NB4 (cell line): ENCODE results near the gene SLC16A11.
"Not testable (repeated sequence)": the region's sequence is repeated elsewhere in the genome, so short reads cannot be mapped to it uniquely, and the experiment has no call there.

Experiments used
- DNase-seq: peaks from one replicate; pipeline ENCODE4 v3.0.0; 2010; ENCODE audit warnings: low read depth
- H3K4me3 ChIP-seq: one replicate; pipeline ENCODE4 v1.5.1; 2011; ENCODE audit warnings: mild to moderate bottlenecking, low read depth, low read length, moderate library complexity
- MAX ChIP-seq: IDR thresholded peaks from 2 replicates; pipeline ENCODE4 v1.6.1; 2011; ENCODE audit warnings: low read depth, low read length
- MYC ChIP-seq: IDR thresholded peaks from 2 replicates; pipeline ENCODE4 v1.6.1; 2011; ENCODE audit warnings: low read depth, low read length
- POLR2A ChIP-seq: IDR thresholded peaks from 2 replicates; pipeline ENCODE4 v1.6.1; 2011; ENCODE audit warnings: mild to moderate bottlenecking; ENCODE audit not compliant: insufficient read length; ENCODE audit errors: extremely low read depth
- TF ChIP-seq, protein P1 (sequence below): IDR thresholded peaks from one replicate; pipeline ENCODE4 v1.5.1; 2012; ENCODE audit warnings: low read depth, low read length

Gene SLC16A11

GRCh38 chr17:7058831-7059447 lies 15.0 kb upstream of the SLC16A11 start:
- TF ChIP-seq MYC (no peak), MAX (no peak), POLR2A (no peak)
- TF ChIP-seq, protein P1, sequence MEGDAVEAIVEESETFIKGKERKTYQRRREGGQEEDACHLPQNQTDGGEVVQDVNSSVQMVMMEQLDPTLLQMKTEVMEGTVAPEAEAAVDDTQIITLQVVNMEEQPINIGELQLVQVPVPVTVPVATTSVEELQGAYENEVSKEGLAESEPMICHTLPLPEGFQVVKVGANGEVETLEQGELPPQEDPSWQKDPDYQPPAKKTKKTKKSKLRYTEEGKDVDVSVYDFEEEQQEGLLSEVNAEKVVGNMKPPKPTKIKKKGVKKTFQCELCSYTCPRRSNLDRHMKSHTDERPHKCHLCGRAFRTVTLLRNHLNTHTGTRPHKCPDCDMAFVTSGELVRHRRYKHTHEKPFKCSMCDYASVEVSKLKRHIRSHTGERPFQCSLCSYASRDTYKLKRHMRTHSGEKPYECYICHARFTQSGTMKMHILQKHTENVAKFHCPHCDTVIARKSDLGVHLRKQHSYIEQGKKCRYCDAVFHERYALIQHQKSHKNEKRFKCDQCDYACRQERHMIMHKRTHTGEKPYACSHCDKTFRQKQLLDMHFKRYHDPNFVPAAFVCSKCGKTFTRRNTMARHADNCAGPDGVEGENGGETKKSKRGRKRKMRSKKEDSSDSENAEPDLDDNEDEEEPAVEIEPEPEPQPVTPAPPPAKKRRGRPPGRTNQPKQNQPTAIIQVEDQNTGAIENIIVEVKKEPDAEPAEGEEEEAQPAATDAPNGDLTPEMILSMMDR = no peak
- H3K4me3 ChIP-seq = no peak overlapping the region
- DNase-seq = no peak

DNA sequence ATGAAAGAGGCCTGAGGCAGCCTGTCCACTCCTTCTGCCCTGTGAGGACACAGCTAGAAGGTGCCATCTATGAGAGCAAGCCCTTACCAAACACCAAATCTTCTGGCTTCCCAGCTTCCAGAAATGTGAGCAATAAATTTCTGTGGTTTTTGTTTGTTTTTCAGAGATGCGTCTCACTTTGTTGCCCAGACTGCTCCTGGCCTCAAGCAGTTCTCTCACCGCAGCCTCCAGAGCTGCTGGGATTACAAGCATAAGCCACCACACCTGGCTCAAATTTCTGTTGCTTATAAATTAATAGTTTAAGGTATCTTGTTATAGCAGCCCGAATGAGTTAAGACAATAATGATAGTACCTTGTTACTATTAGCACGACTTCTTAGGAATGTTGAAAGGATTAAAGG lies 12.5 kb upstream of the SLC16A11 start:
- TF ChIP-seq POLR2A = no peak
- TF ChIP-seq, protein P1 = no peak
- no peak for TF ChIP-seq MYC
- TF ChIP-seq MAX = no peak
- no peak for DNase-seq
- no peak overlapping the region for H3K4me3 ChIP-seq

DNA sequence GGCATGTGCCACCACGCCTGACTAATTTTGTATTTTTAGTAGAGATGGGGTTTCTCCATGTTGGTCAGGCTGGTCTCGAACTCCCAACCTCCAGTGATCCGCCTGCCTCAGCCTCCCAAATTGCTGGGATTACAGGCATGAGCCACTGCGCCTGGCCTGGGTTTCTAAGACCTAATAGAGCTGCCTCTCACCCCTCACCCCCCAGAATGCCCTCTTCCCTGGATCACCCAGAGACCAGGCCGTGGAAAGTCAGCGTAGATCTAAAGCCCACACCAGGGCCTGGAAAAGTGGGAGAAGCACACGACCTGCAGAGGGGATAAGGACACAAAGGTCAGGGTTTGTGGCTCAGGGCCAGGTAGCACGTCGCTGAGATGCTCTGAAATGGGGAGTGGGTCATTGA lies 6.7 kb upstream of the SLC16A11 start:
- H3K4me3 ChIP-seq, DNase-seq: not testable (repeated sequence)

GRCh38 chr17:7048968-7049367 lies 5.1 kb upstream of the SLC16A11 start:
- TF ChIP-seq, protein P1 = no peak
- TF ChIP-seq POLR2A (no peak), MAX (no peak)
- no peak overlapping the region for H3K4me3 ChIP-seq
- no peak for DNase-seq

GRCh38 chr17:7047566-7047965 lies 3.7 kb upstream of the SLC16A11 start:
- no peak for DNase-seq
- no peak for TF ChIP-seq POLR2A
- TF ChIP-seq MAX = no peak
- no peak for TF ChIP-seq MYC
- TF ChIP-seq, protein P1 = no peak
- no peak overlapping the region for H3K4me3 ChIP-seq

GRCh38 chr17:7046725-7047397 lies 3.0 kb upstream of the SLC16A11 start:
- H3K4me3 ChIP-seq, DNase-seq: not testable (repeated sequence)

GRCh38 chr17:7046127-7046724 lies 2.3 kb upstream of the SLC16A11 start:
- DNase-seq = no peak
- H3K4me3 ChIP-seq = no peak overlapping the region
- no peak for TF ChIP-seq POLR2A
